MM.1S (cell line): ENCODE measurements around the gene CD248.

Experiments
- DNase-seq: peaks from one replicate; pipeline ENCODE4 v3.0.0-alpha.2; 2015
- H2AFZ ChIP-seq: fragments of 300-600 bp; sonication (generic); 2 replicates; pipeline ENCODE4 v1.6.0; 2016; ENCODE audit warnings: antibody characterized with exemption, low read length
- H3F3A ChIP-seq: fragments of 300-600 bp; sonication (generic); 2 replicates; pipeline ENCODE4 v1.6.1; 2016; ENCODE audit warnings: mild to moderate bottlenecking, antibody characterized with exemption, low read length, moderate library complexity, mixed read lengths; ENCODE audit not compliant: insufficient read depth
- H3K27ac ChIP-seq: fragments of 300-600 bp; sonication (generic); 2 replicates; pipeline ENCODE4 v1.5.1; 2016; ENCODE audit warnings: mild to moderate bottlenecking, low read length
- H3K27me3 ChIP-seq: fragments of 300-600 bp; sonication (generic); replicated peaks from 2 replicates; pipeline ENCODE4 v1.6.0; 2016; ENCODE audit warnings: low read length; ENCODE audit not compliant: insufficient read depth
- H3K36me3 ChIP-seq: fragments of 300-600 bp; sonication (generic); replicated peaks from 2 replicates; pipeline ENCODE4 v1.6.1; 2016; ENCODE audit warnings: mild to moderate bottlenecking, low read length, mixed read lengths; ENCODE audit not compliant: insufficient read depth
- H3K4me1 ChIP-seq: fragments of 300-600 bp; sonication (generic); 2 replicates; pipeline ENCODE4 v1.6.1; 2016; ENCODE audit warnings: low read length, mixed read lengths
- H3K4me2 ChIP-seq: fragments of 300-600 bp; sonication (generic); 2 replicates; pipeline ENCODE4 v1.6.0; 2016; ENCODE audit warnings: low read depth, low read length
- H3K4me3 ChIP-seq: fragments of 300-600 bp; sonication (generic); 2 replicates; pipeline ENCODE4 v1.5.1; 2016; ENCODE audit warnings: low read length, mixed read lengths
- H3K79me2 ChIP-seq: fragments of 300-600 bp; sonication (generic); 2 replicates; pipeline ENCODE4 v1.6.1; 2016; ENCODE audit warnings: mixed run types, low read length, mixed read lengths
- H3K9ac ChIP-seq: fragments of 300-600 bp; sonication (generic); 2 replicates; pipeline ENCODE4 v1.6.1; 2016; ENCODE audit warnings: low read length, mixed read lengths
- H3K9me2 ChIP-seq: fragments of 300-600 bp; sonication (generic); replicated peaks from 2 replicates; pipeline ENCODE4 v1.6.1; 2016; ENCODE audit warnings: mild to moderate bottlenecking, low read length, mixed read lengths; ENCODE audit not compliant: insufficient read depth
- H3K9me3 ChIP-seq: fragments of 300-600 bp; sonication (generic); replicated peaks from 2 replicates; pipeline ENCODE4 v1.6.1; 2016; ENCODE audit warnings: mild to moderate bottlenecking, low read length, mixed read lengths; ENCODE audit not compliant: insufficient read depth
- H4K20me1 ChIP-seq: fragments of 300-600 bp; sonication (generic); 2 replicates; pipeline ENCODE4 v1.6.1; 2016; ENCODE audit warnings: mild to moderate bottlenecking, low read length, moderate library complexity, mixed read lengths; ENCODE audit not compliant: insufficient read depth
- CTCF ChIP-seq: fragments of 300-600 bp; sonication (generic); IDR thresholded peaks from 2 replicates; pipeline ENCODE4 v1.5.1; 2016; ENCODE audit warnings: antibody characterized with exemption, low read length, mixed read lengths
- EZH2 ChIP-seq: fragments of 300-600 bp; sonication (generic); optimal IDR thresholded peaks from 2 replicates; pipeline ENCODE3; 2017; ENCODE audit warnings: low read depth, mild to moderate bottlenecking, antibody characterized with exemption, low read length, mixed read lengths
- EZH2phosphoT487 ChIP-seq: fragments of 300-600 bp; sonication (generic); IDR thresholded peaks from 2 replicates; pipeline ENCODE4 v1.6.1; 2018; ENCODE audit warnings: antibody characterized with exemption, low read length

Gene CD248

GRCh38 chr11:66294626-66295620 is 21.9 kb downstream of the CD248 start:
- Histone ChIP-seq H3K27me3 (peaks cover 75% of the 10 kb centered on the region), H3F3A (0 out of 2 replicates have a peak, but pooled peaks cover under 1% of the 10 kb centered on the region), H3K9ac (no peak overlapping the region), H3K4me1 (peaks cover 5% of the 10 kb centered on the region), H3K79me2 (no peaks in the 10 kb centered on the region), H3K9me3 (no peaks in the 10 kb centered on the region), H3K36me3 (no peaks in the 10 kb centered on the region), H4K20me1 (no peaks in the 10 kb centered on the region), H3K4me2 (no peak overlapping the region), H3K27ac (no peak overlapping the region), H3K4me3 (no peak overlapping the region), H2AFZ (no peak overlapping the region), H3K9me2 (no peaks in the 10 kb centered on the region)
- no peak for DNase-seq
- no peak for TF ChIP-seq EZH2phosphoT487

GRCh38 chr11:66293777-66294625 is 22.8 kb downstream of the CD248 start:
- Histone ChIP-seq H2AFZ (no peak overlapping the region), H3K36me3 (no peaks in the 10 kb centered on the region), H3K27me3 (peaks cover 68% of the 10 kb centered on the region), H3K4me3 (no peak overlapping the region), H3K9me2 (no peaks in the 10 kb centered on the region), H4K20me1 (no peaks in the 10 kb centered on the region), H3K9me3 (no peaks in the 10 kb centered on the region), H3K27ac (no peak overlapping the region), H3K9ac (no peak overlapping the region), H3K4me1 (peaks cover 7% of the 10 kb centered on the region), H3F3A (peaks cover 7% of the 10 kb centered on the region), H3K79me2 (no peaks in the 10 kb centered on the region), H3K4me2 (no peak overlapping the region)
- no peak for DNase-seq
- no peak for TF ChIP-seq EZH2phosphoT487
- no peak for TF ChIP-seq EZH2
- TF ChIP-seq CTCF = no peak

GRCh38 chr11:66293352-66293751 is 23.5 kb downstream of the CD248 start:
- DNase-seq = no peak
- H3K4me2 ChIP-seq = no peak overlapping the region
- H3K36me3 ChIP-seq = no peaks in the 10 kb centered on the region
- H3K4me1 ChIP-seq = peaks cover 7% of the 10 kb centered on the region
- no peaks in the 10 kb centered on the region for H4K20me1 ChIP-seq
- H2AFZ ChIP-seq = no peak overlapping the region
- H3K27me3 ChIP-seq = peaks cover 64% of the 10 kb centered on the region
- H3F3A ChIP-seq = peaks cover 7% of the 10 kb centered on the region
- H3K27ac ChIP-seq = no peak overlapping the region
- H3K4me3 ChIP-seq = no peak overlapping the region
- no peak overlapping the region for H3K9ac ChIP-seq
- TF ChIP-seq CTCF = no peak
- no peak for TF ChIP-seq EZH2
- no peak for TF ChIP-seq EZH2phosphoT487
- no peaks in the 10 kb centered on the region for H3K9me2 ChIP-seq
- no peaks in the 10 kb centered on the region for H3K9me3 ChIP-seq
- H3K79me2 ChIP-seq = peaks cover 4% of the 10 kb centered on the region
